NB4 (cell line): ENCODE measurements around the gene TRAP1.

Source experiments
- CTCF ChIP-seq: IDR thresholded peaks from one replicate; pipeline ENCODE4 v1.5.1; 2012; ENCODE audit warnings: low read depth, low read length
- MAX ChIP-seq: IDR thresholded peaks from 2 replicates; pipeline ENCODE4 v1.6.1; 2011; ENCODE audit warnings: low read depth, low read length
- MYC ChIP-seq: IDR thresholded peaks from 2 replicates; pipeline ENCODE4 v1.6.1; 2011; ENCODE audit warnings: low read depth, low read length
- POLR2A ChIP-seq: IDR thresholded peaks from 2 replicates; pipeline ENCODE4 v1.6.1; 2011; ENCODE audit warnings: mild to moderate bottlenecking; ENCODE audit not compliant: insufficient read length; ENCODE audit errors: extremely low read depth

- TF ChIP-seq CTCF: no peak
- TF ChIP-seq POLR2A: no peak
- no peak for TF ChIP-seq MYC
- no peak for TF ChIP-seq MAX
These were observed 44.1 kb downstream of the TRAP1 start for GRCh38 chr16:3673201-3673600.
